ENCODE results near the gene IL17C.

Gene IL17C

DNA sequence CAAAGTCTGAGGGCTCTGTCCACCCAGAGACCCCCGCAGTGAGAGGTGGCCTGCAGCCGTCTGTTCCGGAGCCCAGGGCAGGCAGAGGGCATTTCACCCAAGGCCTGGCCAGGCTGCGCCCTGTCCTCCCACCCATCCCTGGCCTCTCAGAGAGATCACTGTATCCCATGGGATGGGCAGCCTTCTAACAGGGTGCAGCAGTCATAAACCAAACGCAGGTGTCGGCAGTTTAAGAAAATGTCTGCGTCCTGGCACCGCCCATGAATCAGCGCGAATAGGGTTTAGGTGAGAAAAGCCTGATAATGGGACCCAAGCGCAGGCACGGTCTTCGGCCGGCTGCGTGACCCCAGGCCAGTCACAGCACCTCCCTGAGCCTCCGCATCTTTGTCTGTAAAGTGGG is 7.1 kb downstream of the IL17C start:
- DNase-seq (ENCODE audit: low read depth): no peak

DNA sequence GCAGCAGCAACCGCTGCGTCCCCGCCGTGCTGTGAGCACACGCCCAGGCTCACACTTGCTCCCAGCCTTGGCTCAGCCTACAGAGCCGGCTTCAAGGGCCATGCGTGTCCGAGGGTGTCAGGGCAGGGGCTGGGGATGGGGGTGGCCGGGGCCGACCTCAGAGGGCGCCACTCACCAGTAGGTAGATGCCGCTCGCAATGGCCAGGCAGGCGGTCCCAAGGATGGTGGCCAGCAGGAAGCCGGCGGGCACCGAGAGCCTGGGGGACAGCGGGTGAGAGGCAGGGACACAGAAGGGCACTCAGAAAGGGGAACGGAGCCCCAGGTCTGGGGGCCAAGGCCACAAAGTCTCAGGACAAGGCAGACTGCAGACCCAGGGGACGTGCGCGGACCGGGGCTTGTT is 7.6 kb downstream of the IL17C start:
- no peak for DNase-seq (ENCODE audit: low read depth)

DNA sequence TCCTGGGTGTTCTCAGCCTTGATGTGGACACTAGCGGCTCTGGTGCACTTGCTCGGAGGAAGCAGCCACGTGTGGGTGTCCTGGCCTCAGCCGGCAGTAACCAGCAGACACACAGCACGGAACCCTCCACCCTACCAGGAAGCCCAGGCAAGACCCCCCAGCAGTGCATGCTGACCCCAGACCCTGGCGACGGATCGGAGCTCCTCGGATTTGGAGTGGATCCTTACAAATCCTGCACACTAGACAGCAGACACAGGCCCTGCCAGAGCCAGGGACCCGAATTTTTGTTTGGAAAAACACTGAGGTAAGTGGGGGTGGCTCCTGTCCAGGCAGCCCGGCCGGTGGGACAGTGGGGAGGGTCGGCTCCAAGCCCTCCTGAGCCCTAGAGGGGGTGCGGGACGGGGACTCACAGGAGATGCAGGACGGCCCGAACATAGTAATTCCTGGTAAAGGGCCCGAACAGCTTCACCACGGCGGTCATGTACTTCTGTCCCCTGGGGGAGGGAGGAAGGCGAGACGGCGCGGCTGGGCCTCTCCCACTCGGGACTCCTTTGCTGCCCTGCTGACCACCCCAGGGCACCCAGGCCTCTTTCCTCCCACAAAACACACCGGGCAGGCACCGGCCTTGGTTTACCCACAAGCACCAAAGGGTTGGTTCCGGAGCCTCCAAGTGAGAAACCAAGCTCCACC is 8.1 kb downstream of the IL17C start:
- no peak for DNase-seq (ENCODE audit: low read depth)

DNA sequence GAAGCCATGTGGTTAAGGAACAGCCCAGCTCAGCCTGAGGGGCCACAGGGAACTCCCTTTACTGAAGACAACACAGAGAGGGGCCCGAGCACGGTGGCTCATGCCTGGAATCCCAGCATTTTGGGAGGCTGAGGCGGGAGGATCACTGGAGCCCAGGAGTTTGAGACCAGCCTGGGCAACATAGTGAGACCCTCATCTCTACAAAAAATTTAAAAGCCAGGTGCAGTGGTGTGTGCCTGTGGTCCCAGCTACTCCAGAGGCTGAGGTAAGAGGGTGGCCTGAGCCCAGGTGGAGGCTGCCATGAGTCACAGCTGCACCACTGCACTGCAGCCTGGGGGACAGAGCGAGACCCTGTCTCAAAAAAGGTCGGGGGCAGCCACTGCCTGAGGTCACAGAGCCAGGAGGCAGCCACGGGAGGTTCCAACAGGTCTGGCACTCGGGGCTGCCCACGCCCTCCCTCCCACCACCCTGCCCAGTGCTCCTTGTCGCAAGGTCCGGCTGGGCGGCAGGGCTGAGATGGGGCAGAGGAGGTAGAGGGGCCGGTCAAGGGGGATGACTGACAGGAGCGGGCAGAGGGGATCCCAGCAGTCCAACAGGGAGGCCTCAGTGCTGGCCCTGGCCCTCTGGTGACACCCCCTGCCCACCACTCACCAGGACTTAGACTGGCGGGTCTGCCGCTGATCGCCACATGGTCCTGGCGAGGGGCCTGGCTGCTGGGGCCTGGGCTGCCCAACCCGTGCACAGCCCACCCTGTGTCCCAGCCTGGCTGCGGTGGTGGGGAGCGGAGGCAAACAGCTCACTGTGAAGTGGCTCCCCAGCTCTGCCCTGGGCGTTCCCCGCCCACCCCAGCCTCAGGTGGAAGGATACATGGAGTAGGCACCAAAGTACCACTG is 9.1 kb downstream of the IL17C start:
- no peak for DNase-seq (ENCODE audit: low read depth)

DNA sequence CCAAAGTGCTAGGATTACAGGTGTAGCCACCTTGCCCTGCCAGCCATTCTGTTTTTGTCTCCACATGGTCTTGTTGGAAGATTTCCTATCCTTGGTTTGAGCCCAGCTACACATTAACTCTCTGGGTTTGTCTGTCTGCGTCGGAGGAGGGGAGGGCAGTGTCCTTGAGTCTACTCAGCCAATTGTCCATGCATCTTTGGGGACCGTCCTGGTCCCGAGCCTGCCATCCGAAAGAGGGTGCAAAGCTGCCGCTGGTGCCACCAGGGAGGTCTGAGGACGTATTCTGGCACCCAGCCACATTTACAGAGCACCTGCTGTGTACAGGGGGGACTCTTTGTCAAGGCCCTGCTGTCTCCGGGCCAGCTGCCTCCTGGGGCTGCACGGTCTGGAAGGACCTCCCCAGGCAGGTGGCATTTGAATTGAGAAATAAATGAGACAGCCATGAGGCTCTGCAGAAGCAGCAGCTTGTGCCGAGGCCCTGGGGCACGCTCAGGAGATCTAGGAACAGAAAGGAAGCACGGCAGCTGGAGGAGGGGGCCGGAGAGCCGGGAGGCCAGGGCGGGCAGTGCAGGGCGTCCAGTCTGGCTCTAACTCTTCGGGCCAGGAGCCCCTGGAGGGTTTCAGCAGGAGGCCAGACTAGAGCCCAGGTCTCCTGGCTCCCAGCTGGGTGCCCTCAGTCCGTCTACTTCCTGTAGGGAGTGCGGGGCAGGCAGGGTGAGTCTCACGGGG is 11.0 kb downstream of the IL17C start:
- no peak for DNase-seq (ENCODE audit: low read depth)

DNA sequence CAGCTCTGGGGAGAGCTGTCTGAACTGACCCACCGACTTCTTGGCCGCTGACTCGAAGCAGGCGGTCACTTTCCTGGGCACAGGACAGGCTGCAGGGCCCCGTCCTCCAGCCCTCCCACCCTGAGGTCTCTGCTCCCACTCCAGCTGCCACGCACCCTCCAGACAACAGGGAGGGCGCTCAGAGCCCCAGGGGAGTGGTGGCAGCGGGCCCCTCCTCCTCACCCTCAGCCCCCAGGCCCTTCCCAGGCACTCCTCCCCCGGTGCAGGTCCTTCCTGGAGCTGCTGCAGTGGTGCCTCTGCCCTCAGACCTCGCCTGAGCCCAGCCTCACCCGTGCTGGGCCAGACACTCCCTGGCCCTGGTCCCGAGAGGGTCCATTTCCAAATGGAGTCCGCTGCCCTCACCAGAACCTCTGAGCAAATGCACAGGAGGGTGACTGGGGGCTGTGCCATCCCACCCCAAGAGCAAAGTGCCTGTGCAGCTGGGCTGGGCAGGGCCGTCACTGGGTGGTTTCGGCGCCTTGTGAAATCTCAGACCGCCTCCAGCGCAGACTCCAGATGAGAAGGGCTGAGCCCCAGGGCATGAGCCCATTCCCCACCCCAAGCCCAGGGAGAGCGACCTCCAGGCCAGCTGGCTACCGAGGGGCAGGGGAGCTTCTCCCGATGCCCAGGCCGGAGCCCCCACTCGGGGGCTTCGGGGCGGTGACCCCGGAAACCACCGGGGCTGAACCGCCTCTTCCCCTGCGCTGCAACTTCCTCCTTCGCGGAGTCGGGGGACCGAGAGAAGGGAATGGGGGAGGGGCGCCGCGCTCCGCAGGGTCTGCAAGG is 11.8 kb downstream of the IL17C start:
- DNase-seq (ENCODE audit: low read depth): no peak

DNA sequence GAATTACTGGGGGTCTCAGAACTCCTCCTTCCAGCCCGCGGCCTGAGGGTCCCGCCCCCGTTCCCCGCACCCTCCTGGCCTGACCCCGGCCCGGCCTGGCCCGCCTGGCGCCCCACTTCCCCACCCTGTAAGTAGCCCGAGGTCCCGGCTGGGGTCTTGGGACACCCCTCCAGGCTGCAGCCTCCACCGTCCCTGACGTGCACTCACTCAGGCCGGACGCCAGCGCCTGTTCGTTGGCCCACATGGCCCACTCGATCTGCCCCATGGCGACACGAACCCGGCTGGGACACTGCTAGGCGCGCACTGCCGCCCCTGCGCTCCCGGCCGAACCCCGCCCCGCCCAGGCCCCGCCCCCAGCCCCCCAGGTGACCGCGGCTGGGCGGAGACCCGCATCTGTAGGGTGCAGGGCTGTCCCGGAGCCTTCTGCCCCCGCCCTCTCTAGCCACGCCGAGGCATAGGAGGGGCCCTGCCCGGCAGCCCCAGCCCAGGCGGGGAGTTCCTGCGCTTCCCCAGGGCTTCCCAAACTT is 12.4 kb downstream of the IL17C start, which contains the start of gene CYBA:
TSS of gene CYBA (minus strand) at position 305 of the 527 bp plus-strand sequence. CDS start at position 265, 40 bp downstream.
- peak; percentile 17 for DNase-seq (ENCODE audit: low read depth)

DNA sequence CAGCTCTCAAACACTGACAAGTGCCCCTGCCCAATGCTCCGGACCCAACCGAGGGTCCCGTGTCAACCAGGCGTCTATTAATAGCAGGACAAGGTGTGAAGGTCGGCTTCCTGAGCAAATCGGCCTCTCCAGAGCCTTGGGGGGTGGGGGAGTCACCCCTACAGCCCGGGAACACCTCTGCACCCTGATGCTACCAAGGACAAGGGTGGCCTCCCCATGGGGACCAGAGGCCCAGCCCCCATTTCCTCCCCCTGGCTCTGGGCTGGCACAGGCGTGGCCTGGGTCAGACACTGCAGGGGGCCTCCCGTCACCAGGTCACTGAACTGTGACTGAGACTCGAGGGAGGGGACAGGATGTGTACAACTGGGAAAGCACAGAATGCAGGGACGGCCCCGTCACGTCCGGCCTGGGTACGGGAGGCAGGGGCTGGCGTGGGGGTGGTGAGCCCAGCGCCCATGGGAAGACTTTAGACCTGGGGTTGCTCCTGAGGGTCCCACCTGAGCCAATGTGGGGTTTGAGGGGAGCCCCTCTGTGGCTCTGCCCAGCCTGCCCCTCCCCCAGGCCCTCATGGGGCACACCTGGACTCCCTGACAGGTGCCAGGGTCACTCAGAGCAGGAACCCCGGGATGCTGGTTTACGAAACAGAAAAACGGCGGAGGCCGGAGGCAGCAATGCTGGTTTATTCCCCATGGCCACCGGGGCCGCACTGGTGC is 13.1 kb downstream of the IL17C start:
- no peak for DNase-seq (ENCODE audit: low read depth)

DNA sequence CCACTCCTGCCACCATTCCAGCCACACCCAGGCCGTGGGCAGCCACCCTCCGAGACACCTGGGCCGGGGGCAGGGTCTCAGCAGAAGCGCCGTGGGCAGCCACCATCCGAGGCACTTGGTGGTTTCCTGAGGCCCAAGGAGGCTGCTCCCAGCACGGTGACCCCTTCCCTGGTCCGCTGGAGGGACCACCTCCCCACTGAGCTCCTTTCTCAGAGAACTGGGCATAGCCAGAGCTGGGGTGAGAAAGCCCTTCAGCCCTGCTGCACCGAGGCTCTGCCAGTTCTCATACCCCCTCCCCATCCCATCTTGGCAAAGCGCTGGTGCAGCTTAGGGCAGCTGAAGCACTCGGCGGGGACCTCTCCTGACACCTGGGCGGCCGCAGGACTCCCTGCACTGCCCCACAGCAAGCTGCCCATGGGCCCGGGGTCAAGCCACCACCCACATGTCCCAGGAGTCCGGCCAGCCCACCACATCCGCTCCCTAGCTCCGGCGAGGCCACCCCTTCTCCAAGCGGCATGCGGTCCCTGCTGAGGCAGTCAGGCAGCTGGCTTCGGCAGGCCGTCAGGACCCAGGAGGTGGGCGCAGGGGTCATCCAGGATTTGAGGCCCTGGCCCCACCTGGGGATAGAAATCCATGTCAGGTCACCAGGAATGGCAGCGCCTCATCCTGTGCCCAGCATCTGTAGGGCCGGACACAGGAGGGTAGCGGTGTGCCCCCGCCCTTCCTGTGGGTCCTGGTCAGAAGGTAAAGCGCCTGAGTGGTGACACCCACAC is 13.8 kb downstream of the IL17C start:
- DNase-seq (ENCODE audit: low read depth): no peak

DNA sequence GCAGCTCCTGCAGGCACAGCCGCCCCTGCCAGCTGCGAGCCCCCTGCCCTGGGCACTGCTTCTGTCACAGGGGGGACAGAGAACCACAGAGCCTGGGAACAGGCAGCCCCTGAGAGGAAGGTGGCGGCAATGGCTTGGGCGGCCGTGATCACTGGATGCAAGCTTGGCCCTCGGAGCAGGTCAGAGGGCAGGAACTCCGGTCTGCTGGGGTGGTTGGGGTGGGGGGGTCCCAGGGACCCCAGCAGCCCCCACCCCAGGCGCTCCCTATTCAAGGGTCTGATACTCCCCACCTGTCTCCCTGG is 14.3 kb downstream of the IL17C start:
- DNase-seq (ENCODE audit: low read depth): no peak

DNA sequence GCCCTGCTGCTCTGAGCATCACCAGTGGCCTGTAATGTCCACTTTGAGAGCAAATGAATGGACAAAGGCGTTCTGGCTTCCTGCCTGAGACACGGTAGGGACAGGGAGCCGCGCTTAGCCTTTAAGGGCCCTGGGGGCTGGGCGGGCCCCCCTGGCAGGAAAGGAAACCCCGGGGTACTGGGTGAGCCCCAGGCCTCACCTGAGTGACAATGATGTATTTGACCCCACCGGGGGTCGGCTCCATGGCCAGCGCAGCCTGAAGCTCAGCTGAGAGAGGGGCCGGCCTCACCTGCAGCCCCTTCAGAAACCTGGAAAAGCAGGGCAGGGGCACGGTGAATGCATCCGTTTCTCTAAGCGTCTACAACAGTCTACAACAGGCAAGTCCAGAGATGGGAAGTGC is 14.7 kb downstream of the IL17C start:
- no peak for DNase-seq (ENCODE audit: low read depth)

DNA sequence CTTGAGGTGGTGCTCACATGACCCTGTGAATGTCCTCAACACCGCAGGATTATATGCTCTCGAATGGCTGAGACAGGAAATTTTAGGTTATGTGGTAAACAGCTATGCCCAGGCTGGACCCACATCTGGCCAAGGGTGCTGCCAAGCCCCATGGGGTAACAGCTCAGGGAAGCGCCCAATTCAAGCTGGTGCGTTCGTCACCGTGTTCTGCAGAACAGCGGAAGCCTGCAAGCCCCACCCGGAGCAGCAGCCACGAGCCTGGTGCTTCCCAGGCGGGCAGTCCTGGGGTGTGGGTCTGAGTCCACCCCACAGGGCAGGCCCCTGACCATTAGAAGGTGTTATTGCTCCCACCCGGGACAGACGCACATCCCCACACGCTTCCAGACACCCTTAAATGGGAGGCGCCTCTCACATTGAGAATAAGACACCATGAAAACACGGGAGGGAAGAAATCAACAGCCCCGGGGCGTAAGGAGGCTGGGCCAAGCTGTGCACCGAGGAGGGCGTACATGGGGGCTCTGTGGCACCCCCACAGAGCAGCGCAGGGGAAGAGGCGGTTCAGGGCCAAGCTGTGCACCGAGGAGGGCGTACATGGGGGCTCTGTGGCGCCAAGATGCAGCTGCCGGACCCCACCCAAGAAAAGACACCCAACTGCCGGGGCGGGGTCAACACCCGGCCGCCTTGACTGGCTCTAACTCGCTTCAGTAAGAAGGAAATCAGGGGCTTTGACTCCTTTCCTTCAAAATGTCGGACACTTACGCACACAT is 15.4 kb downstream of the IL17C start:
- no peak for DNase-seq (ENCODE audit: low read depth)

DNA sequence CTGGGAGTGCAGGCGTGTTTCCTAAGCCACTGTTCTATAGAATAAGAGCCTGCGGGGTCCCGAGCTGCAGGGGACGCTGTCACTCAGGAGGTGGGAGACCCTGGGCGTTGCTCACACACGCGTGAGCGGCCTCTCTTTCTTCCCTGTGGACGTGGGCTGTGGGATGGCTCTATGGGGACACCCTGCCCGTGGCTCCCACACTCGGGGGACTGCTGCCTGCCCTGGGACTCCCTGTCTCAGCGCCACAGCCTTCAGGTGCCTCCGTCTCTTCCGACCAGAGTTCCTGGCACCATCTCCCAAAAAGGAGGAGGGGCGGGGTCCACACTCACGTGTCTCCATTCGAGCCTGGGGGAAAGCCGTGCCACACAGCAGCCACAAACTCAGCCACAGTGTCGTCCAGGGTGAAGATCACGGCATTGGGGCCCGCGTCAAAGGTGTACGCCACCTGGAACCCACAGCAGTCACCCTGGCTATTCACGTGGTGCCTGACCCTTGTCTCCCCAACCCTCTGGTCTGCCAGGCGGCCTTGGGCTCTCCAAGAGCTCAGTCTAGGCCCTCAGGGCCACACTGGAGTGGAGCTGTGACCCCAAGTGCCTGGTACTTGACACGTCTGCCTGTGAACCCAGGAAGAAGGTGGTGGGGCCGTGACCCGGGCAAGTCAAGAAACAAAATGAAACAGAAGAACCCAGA is 16.1 kb downstream of the IL17C start:
- no peak for DNase-seq (ENCODE audit: low read depth)

DNA sequence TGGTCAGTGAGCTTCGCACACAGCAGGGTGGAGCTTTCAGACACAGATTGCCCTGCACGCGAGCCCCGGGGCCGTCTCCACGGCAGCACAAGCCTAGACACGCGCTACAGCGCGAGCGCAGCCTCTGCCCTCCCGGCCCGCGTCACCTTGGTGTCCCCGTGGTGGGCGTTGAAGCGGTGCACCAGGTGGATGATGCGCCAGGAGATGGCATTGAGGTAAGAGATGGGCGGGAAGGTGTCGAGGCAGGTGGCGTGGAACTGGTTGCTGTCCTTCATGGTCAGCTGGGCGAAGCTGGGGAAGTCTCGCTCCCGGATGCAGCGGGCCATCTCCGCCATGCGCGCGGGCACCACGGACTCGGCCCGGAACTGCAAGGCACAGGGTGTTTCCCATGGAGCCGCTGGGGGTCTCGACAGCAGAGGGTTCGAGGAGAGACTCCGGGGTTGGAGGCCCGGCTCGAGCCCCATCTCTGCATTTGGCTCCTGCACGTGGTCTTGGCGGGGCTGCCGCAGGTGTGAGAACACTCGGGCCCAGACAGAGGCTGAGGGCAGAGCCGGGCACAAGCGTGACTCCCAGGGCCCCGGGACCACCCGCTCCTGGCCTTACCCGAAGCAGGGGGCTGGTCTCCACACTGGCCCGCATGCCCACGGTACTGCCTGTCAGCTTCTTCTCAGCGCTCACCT is 16.8 kb downstream of the IL17C start:
- no peak for DNase-seq (ENCODE audit: low read depth)

DNA sequence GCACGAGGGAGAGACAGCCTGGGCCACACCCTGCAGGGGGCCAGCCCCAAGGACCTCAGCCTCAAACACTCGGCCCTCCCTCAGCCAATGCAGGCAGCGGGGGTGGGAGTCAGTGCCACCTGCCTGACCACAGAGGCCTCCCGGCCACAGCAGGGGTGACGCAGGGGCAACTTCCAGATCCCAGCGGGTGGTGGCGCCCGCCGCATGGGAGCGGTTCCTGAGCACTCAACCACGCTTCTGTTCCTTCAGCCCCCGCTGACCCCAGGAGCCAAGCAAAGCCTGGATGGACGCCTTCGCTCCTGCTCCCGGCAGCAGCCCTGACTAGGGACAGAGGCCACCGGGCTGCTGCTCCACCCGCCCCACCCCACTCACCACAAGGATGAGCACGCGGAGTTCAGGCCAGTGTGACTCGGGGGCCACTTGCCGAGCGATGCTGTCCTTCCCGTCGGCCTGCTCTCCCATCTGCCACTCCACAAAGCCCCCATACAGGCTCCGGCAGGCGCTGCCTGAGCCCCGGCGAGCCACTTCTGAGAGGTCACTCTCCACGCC is 17.4 kb downstream of the IL17C start:
- no peak for DNase-seq (ENCODE audit: low read depth)

DNA sequence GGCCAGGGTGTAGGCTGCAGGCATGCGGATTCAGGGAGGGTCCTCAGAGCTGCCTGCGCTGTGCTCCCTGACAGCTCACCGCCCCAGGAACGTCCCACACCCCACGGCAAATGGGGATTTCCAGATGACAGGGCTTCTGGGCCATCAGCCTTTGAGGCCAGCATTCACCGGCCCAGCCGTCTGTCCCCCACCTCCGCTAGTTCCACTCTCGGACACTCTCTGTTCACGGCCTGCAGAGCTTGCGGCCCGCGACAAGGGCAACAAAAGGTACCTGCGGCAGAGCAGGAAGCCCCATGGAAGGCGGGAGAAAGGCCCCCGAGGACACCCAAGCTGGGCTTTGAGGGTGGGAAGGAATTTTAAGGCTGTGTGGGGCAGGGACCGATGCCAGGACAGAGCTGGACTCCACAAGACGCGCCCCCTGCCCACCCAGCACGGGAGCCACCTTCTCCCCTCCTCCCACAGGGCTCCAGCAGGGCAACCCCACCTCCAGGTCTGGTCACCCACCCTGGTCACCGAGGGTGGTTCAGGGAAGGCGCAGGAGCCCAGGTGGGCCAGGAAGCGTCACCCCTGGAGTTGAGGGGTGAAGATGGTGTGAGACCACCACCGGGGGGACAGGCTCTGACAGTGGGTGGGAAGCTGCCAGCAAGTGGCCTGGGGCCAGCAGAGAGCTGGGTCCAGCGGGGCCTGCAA is 18.1 kb downstream of the IL17C start:
- no peak for DNase-seq (ENCODE audit: low read depth)

DNA sequence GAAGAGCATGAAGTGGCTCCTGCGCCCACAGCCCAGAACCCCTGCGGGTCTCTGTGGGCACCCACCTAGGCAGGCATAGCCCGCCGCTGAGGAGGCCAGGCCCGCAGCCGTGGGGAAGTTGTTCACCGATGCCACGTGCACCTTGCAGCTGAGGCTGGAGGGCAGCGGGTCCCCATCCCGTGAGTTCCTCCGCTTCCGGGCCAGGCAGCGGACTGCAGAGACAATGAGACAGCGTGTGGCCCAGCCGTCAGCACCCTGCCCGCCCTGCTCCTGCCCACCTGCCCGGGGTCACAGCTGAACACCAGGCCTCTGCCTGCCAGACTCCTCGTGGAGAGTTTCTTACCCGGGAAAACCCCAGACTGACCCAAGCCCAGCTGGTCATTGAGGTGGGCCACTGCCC is 19.0 kb downstream of the IL17C start:
- DNase-seq (ENCODE audit: low read depth): no peak

Data from non-pigmented ciliary epithelial cell (primary cell).